DMS79 treated with DMSO at 0.1 percent for 48 hours (cell line): ENCODE data around the gene TGFB3.
"Not testable (repeated sequence)": the region's sequence is repeated elsewhere in the genome, so short reads cannot be mapped to it uniquely, and the experiment has no call there.

ENCODE experiments used
- DNase-seq: peaks from one replicate; lab custom pipeline; 2025; lab: John Stamatoyannopoulos, UW

The TGFB3 gene

DNA sequence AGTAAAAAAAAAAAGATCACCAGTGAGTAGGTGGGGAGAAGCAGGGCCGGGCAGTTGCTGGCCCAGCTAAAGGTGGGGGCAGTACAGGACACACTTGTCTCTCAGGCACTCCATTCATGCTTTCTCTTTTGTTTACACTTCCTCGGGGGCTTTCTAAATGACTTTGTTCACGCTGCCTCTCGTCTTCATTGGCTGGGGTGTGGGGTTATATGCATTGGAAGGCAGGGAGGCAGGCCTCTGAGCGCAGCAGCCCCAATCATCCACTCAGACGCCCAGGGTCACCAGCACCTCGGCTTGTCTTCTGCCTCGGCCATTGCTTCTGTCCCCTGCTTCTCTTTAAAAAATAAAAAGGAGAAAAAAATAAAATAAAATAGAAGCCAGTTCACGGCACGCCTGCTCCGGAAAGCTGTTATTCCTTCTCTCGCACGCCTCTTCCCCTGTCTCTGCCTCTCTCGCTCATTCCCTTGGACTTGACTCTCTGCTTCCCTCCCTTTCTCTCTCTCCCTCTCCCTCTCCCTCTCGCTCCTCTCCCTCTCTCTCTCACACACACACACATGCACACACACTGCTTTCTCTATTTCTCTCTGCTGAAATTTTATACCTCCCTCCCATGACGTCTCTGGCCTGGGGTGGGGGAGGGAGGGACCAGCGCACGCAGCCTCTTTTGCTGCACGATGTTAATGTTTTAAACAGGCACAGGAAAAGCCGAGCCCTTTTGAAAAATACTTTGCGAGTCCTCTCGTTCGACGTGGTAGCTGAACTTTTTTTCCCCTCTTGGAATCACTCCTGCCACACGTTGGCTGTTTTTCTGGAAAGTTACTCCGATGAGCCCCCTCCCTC lies at the start of gene TGFB3:
TSS of gene TGFB3 (minus strand) at position 570 of the 840 bp plus-strand sequence. CDS start 1,102 bp downstream, outside the sequence.
- peak; percentile 74 for DNase-seq

DNA sequence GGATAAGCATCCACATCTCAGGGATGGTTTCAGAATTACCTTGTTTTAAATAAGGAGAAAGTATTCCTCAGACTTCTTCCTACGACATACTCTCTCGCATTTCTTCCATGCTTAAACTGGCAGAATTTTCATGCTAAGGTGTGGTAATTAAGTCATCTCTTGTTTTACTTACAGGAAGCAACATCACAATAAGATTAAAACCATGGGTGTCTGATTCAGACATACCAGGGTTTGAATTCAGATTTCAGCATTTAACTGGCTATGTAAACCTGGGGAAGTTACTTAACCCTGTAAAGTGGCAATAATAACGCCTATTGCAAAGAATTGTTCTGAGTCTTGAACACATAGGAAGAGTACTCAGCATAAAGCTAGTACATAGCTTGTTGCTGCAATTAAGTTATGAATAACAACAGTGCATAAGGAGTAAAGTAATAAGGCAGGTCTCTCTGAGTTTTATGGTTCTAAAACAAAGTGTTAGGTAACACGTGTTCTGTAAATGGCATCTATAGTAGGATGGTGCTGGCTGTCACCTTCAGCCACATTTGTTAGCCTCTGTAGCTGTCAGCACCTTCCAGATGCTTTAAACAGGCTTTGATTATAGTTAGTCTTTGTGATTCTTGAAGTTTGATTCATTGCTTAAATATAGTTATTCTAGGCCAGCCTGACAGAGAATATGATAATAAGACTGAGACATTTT lies 42.6 kb upstream of the TGFB3 start:
- no peak for DNase-seq

DNA sequence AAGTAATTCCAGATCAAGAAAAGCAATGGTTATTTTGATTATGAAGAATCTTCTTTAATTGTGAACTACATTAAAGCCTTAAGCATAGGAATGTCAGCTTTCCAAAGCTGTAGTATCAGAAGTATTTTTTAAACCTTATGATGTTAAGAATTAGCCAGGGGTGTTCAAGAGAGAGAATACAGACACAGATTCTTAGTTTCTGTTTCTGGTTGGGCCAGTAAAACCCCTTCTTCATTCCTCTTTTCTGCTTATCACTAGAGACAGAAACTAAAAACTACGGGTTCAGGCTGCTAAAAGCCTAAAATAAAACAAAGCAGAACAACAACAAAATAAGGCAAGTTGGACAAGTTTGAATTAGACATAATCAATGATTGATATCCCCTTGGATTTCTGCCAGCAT lies 42.0 kb upstream of the TGFB3 start:
- DNase-seq = no peak

DNA sequence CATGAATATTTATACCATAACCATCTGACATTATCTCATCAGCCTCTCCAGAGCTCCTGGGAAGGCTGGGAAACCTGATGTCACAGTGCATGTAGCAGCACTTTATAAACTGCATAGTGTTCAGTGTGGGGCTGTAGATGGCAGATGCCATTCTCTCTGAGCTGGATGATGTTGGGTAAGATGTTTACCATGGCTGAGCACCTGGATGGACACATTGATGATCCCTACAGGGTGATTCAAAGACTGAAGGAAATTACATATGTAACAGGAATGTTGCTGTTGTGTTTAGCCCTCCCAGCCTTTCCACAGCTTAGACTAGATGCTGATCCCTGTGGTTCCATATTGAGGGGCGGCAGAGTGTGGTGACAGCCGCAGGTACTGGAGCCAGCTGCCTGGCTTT lies 41.2 kb upstream of the TGFB3 start:
- DNase-seq = no peak

DNA sequence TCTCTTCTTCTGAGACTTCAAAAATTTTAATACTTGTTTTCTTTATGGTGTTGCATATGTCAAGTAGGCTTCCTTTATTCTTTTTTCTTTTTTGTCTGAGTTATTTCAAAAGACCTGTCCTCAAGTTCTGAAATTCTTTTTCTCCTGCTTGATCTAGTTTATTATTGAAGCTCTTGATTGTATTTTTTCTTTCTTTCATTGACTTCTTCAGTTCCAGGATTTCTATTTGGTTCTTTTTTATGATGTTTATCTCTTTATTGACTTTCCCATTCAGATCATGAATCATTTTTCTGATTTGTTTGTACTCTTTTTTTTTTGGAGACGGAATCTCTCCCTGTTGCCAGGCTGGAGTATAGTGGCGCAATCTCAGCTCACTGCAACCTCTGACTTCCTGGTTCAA lies 37.9 kb upstream of the TGFB3 start:
- no peak for DNase-seq

DNA sequence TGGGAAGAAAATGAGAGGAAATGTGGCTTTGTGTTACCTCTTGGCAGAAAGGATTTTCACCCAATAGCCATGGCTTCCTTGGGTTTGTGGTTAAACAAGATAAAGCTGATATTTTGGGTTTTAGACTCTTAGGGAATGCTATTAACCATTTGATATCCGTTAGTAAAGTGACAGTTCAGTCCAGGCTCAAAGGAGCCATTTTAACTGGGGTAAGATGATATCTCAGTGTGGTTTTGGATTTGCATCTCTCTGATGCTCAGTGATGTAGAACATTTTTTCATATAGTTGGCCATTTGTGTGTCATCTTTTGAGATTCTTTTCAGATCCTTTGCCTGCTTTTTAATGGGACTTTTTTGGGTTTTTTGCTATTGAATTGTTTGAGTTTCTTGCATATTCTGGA lies 33.9 kb upstream of the TGFB3 start:
- no peak for DNase-seq

DNA sequence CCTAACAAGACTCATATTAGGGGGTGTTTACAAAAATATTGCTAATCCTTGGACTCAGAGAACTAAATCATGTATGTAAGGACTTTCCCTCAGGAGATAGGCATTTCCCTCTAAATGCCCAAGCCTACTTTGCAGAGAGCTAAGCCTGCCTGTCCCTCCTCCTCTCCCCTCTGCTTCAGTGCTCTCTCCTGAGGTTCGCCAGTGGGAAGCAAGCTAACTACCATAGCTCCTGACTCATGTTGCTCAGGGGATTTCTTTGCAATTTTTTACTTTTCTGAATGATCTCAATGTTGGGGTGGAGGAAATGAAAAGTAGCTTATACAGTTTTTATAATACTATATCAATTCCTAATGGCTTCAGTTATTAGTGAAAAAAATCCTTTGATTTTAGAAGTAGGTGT lies 33.4 kb upstream of the TGFB3 start:
- DNase-seq = no peak

DNA sequence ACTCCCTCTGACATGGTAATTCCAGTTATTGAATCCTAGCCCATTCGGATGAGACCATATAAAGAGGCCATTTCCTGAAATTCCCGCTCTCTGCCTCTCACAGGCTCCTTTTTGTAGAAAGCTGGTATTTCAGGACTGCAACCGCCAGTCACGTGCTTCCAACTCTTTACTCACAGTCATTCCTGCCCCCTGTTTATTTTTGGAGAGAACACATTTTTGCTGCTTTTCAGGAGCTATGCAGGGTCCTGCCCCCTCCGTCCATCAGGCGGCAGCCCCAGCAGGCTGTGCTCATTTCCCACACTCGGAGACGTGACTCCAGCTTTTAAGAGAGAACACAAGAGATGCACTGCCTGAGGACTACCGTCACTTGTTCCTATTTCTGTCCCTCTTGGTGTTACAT lies 30.6 kb upstream of the TGFB3 start:
- DNase-seq = no peak

DNA sequence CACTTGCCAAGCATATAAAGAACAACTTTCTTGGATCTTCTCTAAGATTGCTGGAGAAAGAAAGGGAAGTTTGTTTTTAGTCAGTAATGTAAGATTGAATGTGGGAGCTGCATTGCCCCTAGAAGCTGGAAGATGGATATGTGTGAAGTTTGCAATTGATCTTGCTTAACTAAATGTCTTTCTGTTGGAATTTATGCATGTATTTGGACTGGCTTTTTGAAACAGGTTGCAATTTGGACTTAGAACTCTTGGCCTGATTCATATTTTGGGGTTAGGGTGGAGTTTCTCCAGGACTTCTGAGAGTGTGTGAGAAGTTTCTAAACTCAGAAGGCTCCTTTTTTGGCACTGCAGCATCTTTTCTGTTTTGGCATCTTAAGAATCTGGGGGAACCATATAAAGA lies 30.1 kb upstream of the TGFB3 start:
- no peak for DNase-seq

DNA sequence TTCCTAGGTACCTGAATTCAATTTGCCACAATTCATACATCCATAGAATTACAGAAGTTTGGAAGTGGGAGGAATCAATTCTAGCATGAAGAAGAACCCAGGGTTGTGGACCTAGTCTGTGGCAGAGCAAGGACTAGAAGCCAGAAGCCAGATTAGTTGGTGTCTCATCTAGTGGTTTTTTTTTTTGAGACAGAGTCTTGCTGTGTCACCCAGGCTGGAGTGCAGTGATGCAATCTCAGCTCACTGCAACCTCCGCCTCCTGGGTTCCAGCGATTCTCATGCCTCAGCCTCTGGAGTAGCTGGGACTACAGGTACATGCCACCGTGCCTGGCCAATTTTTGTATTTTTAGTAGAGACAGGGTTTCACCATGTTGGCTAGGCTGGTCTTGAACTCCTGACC lies 27.8 kb upstream of the TGFB3 start:
- DNase-seq = not testable (repeated sequence)

DNA sequence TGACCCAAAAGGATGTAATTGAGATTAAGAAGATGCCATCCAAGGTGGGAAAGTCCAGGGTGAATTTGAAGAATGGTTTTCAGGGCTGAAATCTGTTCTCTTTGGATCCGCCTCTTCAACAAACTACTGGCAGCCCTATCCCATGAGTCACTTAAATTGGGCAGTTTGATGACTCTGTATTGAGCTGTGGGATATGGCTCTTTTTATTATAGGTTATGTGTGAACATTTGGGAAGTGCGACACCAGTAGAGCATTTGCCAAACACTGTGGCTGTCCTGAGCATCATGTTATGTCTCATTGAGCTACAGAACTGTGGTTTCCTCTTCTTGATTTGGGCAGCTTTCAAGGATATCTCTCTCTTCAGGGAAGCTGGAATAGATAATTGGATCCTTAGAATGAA lies 26.1 kb upstream of the TGFB3 start:
- no peak for DNase-seq

DNA sequence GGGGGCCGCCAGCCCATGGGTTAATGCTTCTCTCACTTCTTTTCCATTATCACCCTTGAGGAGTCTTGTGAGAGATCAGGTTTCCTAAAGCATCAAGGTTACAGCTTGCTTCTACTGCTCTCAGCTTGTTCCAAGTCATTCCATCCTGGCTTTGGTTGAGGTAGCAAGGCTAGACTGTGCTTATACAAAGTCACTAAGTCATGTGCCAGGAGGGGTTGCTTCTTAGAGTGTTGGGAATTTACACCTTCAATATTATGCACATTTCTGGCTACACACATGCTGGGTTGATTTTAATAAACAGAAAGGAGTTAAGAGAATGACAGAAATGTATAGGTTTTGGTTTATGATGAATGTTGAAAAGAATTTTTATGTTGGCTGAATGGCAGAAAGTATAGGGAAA lies 25.6 kb upstream of the TGFB3 start:
- no peak for DNase-seq

DNA sequence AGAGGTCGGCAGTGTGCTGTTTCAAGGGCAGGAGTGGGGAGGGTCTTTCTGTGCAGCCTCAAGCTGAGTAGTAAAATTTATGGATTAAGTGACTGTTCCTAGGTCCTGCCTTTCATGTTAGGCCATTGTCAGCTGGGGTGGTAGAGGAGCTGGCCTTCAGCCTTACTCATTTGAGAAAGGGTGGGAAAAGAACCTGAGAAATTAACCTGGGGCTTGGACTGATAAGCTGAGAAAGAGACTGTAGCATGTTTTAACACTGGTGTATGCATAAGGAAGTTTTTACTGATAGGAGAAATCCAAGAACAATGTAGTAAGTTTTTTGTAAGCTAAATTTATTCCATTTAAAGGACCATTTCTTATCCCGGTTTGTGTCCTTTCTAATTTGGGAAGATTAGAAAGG lies 24.5 kb upstream of the TGFB3 start:
- no peak for DNase-seq

DNA sequence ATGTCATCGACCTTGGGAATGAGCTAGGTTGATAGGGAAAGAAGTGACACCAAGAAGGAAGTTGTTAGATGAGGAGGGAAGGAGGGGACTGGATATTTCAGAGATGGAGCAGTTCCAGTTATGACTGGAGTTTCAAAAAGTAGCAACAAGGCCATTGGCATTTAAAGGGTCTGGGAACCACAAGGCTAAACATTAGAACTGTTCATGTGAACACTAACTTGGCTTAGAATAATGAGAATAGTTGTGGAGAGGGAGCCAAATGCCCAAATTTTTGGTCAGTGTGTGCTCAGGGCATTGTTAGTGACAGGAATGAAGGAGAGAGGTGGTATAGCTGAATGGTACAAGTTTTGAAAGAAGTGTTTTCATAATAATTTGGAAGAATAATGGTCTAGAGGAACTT lies 20.6 kb upstream of the TGFB3 start:
- no peak for DNase-seq

DNA sequence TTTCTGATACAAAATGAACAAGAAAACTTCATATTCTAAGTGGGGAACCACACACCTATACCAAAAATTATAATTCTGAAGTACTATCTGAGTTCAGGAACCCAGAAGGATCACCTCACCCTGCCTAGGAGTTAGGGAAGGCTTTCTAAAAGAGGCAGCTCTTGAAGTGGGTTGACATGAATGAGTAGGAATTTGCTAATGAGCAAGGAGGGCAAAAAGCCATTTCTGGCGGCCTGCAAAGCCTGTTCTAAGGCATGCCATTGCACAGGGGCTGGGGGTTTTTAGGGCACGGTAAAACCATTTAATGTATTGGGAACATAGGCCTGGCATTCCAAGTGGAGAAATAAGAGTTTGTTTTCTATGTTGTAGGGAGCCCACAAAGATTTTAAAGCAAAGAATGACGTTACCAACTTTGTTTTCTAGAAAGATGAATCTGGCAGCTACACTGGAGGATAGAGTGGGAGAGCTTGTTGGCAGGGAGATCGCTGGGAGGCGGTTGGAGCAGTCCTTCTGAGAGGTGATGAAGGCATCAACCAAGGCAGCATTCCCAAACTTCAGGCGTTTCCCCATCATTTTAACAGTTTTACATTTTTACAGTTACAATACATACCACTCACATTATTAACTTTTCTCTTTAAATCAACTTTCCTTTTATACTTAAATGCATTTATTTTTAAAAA lies 17.9 kb upstream of the TGFB3 start:
- DNase-seq = no peak

DNA sequence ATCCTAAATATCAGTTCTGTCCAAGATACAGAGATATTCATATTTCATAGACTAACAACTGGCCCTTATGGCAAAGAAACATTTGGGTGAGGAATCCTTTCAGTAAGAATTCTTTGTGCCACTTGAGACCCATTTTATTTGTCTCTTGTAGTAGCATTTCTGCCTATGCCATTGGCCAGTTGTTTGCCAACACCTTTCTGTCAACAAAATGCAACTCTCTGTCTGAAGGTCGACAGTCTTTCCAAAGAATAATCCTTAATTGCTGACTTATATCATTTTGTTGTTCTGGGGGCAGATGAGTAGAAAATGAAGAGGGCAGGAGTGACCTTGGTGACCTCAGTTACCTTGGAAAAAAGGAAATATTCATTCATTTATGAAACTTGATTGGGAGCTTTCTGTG lies 14.7 kb upstream of the TGFB3 start:
- DNase-seq = no peak

DNA sequence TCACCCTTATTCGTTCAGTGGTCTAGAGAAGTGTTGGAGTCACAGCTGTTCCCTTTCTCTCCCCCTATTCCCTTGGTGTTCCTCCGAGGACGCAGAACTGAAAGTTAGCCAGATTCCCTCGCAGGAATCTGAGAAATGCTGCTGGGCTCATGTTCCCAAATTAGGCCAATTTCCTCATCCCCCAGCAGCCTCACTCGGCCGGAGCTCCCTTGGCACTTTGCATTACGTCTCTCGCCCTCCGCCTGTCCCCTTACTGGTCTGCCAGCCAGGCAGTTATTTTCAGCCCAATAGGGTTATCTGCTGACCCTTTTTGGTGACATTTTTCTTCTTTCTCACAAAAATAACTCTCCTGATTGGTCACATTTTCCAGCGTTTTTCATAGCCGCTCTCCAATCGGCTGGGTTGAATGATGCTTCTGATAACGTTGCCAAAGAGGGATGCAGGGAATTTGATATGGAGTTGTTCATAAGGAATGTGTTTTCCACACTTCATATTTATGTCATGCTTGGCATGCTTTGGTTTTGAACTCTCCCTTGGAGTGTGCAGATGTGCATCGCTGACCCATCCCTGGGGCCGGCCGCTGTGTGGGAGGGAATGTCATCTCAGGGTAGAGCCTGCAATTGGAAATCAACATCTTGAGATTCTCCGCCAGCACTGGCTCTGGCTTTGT lies 13.7 kb upstream of the TGFB3 start:
- DNase-seq = no peak

DNA sequence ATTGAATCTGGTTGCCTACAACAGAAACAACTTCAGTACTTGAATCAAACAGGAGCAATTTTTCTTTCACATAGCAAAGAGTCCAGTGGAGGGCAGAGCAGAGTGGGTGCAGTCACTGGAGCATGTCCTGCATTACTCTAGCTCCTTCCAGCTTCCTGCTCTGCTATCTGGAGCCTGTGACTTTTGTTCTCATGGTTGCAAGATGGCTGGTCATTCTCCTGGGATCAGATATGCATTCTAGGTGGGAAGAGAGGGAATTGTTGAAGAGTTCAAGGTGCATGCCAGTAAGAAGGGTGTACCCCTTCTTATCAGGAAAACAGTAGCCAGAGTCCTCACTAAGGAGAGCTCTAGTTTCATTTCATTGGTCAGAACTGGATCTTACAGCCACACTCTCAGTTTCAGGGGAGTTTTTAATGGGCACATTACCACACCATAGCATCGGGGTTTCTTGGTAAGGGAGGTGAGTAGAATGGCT lies 11.8 kb upstream of the TGFB3 start:
- peak; percentile 28 for DNase-seq

DNA sequence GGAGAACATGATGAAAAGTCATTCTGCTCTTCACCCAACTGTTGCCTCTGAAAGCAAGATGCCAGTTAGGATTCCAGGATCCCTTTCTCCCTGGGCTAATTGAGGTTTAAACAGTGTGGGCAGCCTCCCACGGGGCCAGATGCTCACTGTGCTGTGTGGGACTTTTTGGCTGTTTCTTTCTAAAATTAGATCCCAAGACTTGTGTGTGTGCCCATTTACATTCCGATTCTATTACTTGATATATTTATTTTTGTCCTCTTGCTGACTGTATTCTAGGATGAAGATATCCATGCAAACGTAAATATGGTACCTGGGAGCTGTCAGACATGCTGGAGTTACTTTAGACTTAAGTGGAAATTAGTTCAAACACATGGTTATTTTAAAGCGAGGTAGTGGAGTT lies 10.0 kb upstream of the TGFB3 start:
- no peak for DNase-seq

DNA sequence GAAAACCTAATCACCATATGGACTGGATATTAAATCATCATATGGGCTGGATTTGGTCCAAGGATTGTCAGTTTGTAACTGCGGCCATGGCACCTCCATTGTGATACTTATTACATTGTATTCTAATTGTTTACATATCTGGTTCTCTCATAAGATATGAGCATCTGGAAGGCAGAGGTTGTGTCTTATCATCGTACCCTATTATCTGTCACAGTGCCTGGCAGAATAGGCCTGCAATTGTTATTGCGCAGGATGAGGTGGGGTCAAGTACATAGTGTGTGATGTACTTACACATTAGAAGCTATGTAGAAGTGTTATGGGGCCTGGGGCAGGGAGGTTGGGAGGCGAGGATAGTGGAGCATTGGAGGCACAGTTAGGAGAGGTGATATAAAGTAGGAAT lies 8.5 kb upstream of the TGFB3 start:
- DNase-seq = no peak

DNA sequence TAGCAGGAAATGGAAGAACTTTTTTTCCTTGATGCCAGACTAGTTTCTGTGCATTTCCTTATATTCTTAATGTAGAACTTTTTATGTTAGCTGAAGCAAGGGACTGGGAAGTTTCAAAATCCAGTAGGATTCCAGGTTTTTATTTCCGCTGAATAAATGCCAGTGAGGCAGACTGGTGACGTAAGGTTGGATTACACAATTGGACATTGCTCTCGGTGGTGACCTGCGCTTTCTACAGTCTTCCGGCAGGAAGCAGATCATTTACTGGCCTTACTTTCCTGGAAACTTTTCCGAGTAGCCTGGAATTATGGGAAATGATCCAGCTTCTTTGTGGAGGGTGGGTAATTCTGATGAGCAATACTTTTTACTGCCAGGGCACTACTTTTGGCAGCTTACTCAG lies 7.3 kb upstream of the TGFB3 start:
- no peak for DNase-seq

DNA sequence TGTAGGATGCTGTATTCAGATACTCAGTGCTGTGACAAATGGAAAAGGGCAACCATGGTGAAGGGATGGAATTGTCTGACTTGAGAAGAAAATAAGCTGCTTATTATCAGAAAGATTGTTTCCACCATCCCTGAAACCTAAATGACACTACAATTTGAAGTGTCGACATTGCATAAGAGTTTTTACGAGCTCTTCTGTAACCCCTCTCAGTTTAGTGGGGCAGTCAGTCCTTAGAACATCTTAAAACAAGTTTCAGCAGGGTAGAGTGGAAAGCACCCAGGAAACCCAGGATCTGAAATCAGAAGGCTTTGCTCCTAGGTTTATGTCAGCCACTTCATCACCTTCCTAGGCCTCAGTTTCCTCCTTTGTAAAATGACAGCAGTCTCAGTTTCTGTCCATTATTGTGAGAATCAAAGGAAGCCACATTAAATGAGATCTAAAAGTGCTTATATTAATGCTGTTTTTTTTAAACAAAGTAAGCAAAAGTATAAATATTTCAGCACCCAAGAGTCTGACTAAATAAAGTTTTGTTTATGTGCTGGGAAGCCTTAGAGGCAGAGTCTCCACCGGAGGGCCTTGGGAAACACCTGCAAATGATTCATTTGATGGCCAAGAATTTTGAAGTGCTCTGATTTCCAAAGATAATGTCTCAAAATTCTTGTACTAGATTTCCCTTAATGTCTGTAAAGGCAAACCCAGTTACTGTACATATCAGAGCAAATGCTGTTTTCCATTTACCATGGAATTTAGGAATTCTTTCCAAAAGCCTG lies 5.6 kb upstream of the TGFB3 start:
- DNase-seq = no peak
